Measurements from ENCODE around the gene TCAP.

The TCAP gene

GRCh38 chr17:39629898-39630297, 35.3 kb upstream of the TCAP start:
- no peak for DNase-seq

GRCh38 chr17:39631403-39631802, 33.7 kb upstream of the TCAP start:
- no peak for DNase-seq

GRCh38 chr17:39632153-39632941, 32.8 kb upstream of the TCAP start:
- no peak for DNase-seq

GRCh38 chr17:39633570-39634183, 31.5 kb upstream of the TCAP start:
- DNase-seq = no peak

GRCh38 chr17:39634384-39634871, 30.7 kb upstream of the TCAP start:
- DNase-seq = no peak

- DNase-seq = no peak
Observed at GRCh38 chr17:39635614-39636176, 29.5 kb upstream of the TCAP start.

GRCh38 chr17:39636587-39636926, 28.6 kb upstream of the TCAP start:
- DNase-seq = no peak

- DNase-seq = peak; percentile 93 to 97
Observed at GRCh38 chr17:39636927-39637736, 28.0 kb upstream of the TCAP start, which contains the start of gene STARD3. TSS of gene STARD3 (plus strand) at chr17:39637144. CDS start at chr17:39653532, 16,388 bp downstream.

- no peak for DNase-seq
Observed at GRCh38 chr17:39638317-39638716, 26.8 kb upstream of the TCAP start.

- no peak for DNase-seq
Observed at GRCh38 chr17:39639043-39639442, 26.1 kb upstream of the TCAP start.

- DNase-seq = no peak
Observed at GRCh38 chr17:39639566-39640458, 25.3 kb upstream of the TCAP start.

GRCh38 chr17:39640591-39641031, 24.5 kb upstream of the TCAP start:
- no peak for DNase-seq

- no peak for DNase-seq
Observed at GRCh38 chr17:39641097-39641496, 24.1 kb upstream of the TCAP start.

- DNase-seq = no peak
Observed at GRCh38 chr17:39641883-39642282, 23.3 kb upstream of the TCAP start.

GRCh38 chr17:39642291-39643074, 22.7 kb upstream of the TCAP start:
- no peak for DNase-seq

GRCh38 chr17:39643271-39643670, 21.9 kb upstream of the TCAP start:
- DNase-seq = no peak

GRCh38 chr17:39647256-39647655, 17.9 kb upstream of the TCAP start:
- no peak for DNase-seq

- DNase-seq = no peak
Observed at GRCh38 chr17:39648616-39649366, 16.4 kb upstream of the TCAP start.

GRCh38 chr17:39650121-39650579, 15.0 kb upstream of the TCAP start:
- no peak for DNase-seq

- no peak for DNase-seq
Observed at GRCh38 chr17:39651923-39652586, 13.1 kb upstream of the TCAP start.

All from stimulated activated CD4-positive, alpha-beta T cell treated with anti-CD3 and anti-CD28 coated beads, Interleukin-2, amount 100 ng/mL, for 24 hours (primary cell).